HepG2 (cell line): ENCODE results near the gene RNF222. TPM values are rescaled to one million over a fixed set of nuclear protein-coding genes. Genes with fewer than 3 reads are reported as not detected.

Experiments
- ATAC-seq: fragments of 200-7000 bp; cut with Tn5 transposase; 3 replicates; pipeline ENCODE4 v1.9.1; 2020; ENCODE audit warnings: mild to moderate bottlenecking, moderate library complexity
- BruUV-seq: library from RNA; stranded (reverse); fragments of 400-500 nt; replicated peaks from 2 replicates; lab custom pipeline; 2021; lab: Mats Ljungman, UMichigan
- CTCF ChIA-PET: fragments of 300-600 bp; formaldehyde crosslinking; extraction: SDS; loops from one replicate; lab custom pipeline; 2021; ENCODE audit warnings: low total read pairs, inconsistent platforms, low intra/inter-chr PET ratio; lab: Yijun Ruan, JAX
- POLR2A ChIA-PET: fragments of 350-600 bp; sonication (Branson Sonifier 250); formaldehyde crosslinking; loops from one replicate; lab custom pipeline; 2020; ENCODE audit warnings: antibody characterized with exemption, inconsistent platforms; lab: Yijun Ruan, JAX
- DNase-seq: peaks from one replicate; pipeline ENCODE4 v3.0.0-alpha.2; 2015; ENCODE audit warnings: low spot score
- FAIRE-seq: peaks from 3 replicates; lab custom pipeline; 2011; peaks lifted over from hg19 to GRCh38; lab: Jason Lieb, UNC
- H2AFZ ChIP-seq: one replicate; pipeline ENCODE4 v1.6.1; 2011; ENCODE audit warnings: low read length, inconsistent platforms
- H3K27ac ChIP-seq: fragments of 300-600 bp; 3 replicates; pipeline ENCODE4 v1.8.0; 2011; ENCODE audit warnings: mixed run types, mild to moderate bottlenecking, mixed read lengths, low read length, inconsistent platforms; ENCODE audit not compliant: insufficient read depth; ENCODE audit errors: extremely low read length
- H3K27me3 ChIP-seq, 2 experiments: fragments of 200-600 bp in 1 of 2; 2 replicates in 1 of 2; 3 replicates in 1 of 2; pipeline versions ENCODE4 v1.6.0 to v1.8.0; 2011; ENCODE audit warnings: low read length in 2 of 2, mild to moderate bottlenecking in 2 of 2, moderate library complexity in 2 of 2, inconsistent platforms in 1 of 2; ENCODE audit not compliant: insufficient read depth in 2 of 2, control insufficient read depth in 1 of 2
- H3K36me3 ChIP-seq, 2 experiments: fragments of 200-600 bp in 1 of 2; replicated peaks in 1 of 2; 2 replicates in 1 of 2; 3 replicates in 1 of 2; pipeline versions ENCODE4 v1.5.1 to v1.8.0; 2011; ENCODE audit warnings: low read length in 2 of 2, inconsistent platforms in 1 of 2; ENCODE audit not compliant: insufficient read depth in 2 of 2, control insufficient read depth in 1 of 2
- H3K4me1 ChIP-seq: 2 replicates; pipeline ENCODE4 v1.5.1; 2012; ENCODE audit warnings: low read length, inconsistent platforms; ENCODE audit not compliant: insufficient read depth
- H3K4me2 ChIP-seq: 2 replicates; pipeline ENCODE4 v1.6.0; 2011; ENCODE audit warnings: low read depth, low read length, inconsistent platforms
- H3K4me3 ChIP-seq, 3 experiments: fragments of 200-600 bp in 1 of 3; sonication (generic), shearing (Covaris generic) in 1 of 3; replicated peaks in 1 of 3; 2 replicates each; pipeline ENCODE4 v1.5.1; 2011 to 2016; ENCODE audit warnings: low read length in 3 of 3, inconsistent platforms in 2 of 3, low read depth in 2 of 3, mild to moderate bottlenecking in 2 of 3, control low read depth in 1 of 3, mixed read lengths in 1 of 3; ENCODE audit not compliant: insufficient read depth in 1 of 3
- H3K79me2 ChIP-seq: one replicate; pipeline ENCODE4 v1.6.1; 2011; ENCODE audit warnings: low read length, inconsistent platforms; ENCODE audit not compliant: insufficient read depth
- H3K9ac ChIP-seq: 2 replicates; pipeline ENCODE4 v1.6.0; 2011; ENCODE audit warnings: mild to moderate bottlenecking, low read depth, low read length, inconsistent platforms; ENCODE audit not compliant: insufficient read depth
- H3K9me3 ChIP-seq: 2 replicates; pipeline ENCODE4 v1.5.1; 2012; ENCODE audit warnings: mild to moderate bottlenecking, low read length
- H4K20me1 ChIP-seq: 2 replicates; pipeline ENCODE4 v1.6.0; 2011; ENCODE audit warnings: inconsistent platforms, mild to moderate bottlenecking, low read length, moderate library complexity; ENCODE audit not compliant: insufficient read depth
- ESRRA ChIP-seq: sonication (generic); formaldehyde crosslinking; IDR thresholded peaks from 2 replicates; pipeline ENCODE4 v1.5.1; 2020; ENCODE audit warnings: mild to moderate bottlenecking, low read depth, missing genetic modification reagents
- NCOA5 ChIP-seq: sonication (generic); formaldehyde crosslinking; IDR thresholded peaks from 2 replicates; pipeline ENCODE4 v1.4.0; 2020; ENCODE audit warnings: missing genetic modification reagents
- ZNF24 ChIP-seq: fragments of 450-650 bp; IDR thresholded peaks from 2 replicates; pipeline ENCODE4 v1.6.1; 2017; ENCODE audit warnings: antibody characterized with exemption, mild to moderate bottlenecking
- ZNF329 ChIP-seq: sonication (generic); formaldehyde crosslinking; IDR thresholded peaks from 2 replicates; pipeline ENCODE4 v1.9.0; 2021; ENCODE audit warnings: low read depth, mild to moderate bottlenecking, missing genetic modification reagents
- ZNF383 ChIP-seq: sonication (generic); formaldehyde crosslinking; IDR thresholded peaks from 2 replicates; pipeline ENCODE4 v1.4.0; 2020; ENCODE audit warnings: missing genetic modification reagents, mild to moderate bottlenecking, borderline replicate concordance
- ZNF451 ChIP-seq: sonication (generic); formaldehyde crosslinking; IDR thresholded peaks from 2 replicates; pipeline ENCODE4 v1.5.0; 2020; ENCODE audit warnings: mild to moderate bottlenecking, missing genetic modification reagents
- ZNF570 ChIP-seq: sonication (generic); formaldehyde crosslinking; IDR thresholded peaks from 2 replicates; pipeline ENCODE4 v1.4.0; 2020; ENCODE audit warnings: mild to moderate bottlenecking, missing genetic modification reagents, borderline replicate concordance
- ZNF737 ChIP-seq: sonication (generic); formaldehyde crosslinking; IDR thresholded peaks from 2 replicates; pipeline ENCODE4 v1.5.0; 2020; ENCODE audit warnings: missing genetic modification reagents, mild to moderate bottlenecking, borderline replicate concordance
- whole genome bisulfite sequencing: methylation state at CpG from one replicate; pipeline ENCODE4 v1.1.6; 2017; ENCODE audit warnings: low lambda C conversion rate; 5-methylcytosine and 5-hydroxymethylcytosine counted together
- in situ Hi-C: cut with HindIII; loops from 2 replicates; pipeline ENCODE4 v1.10.0; 2017; ENCODE audit warnings: low pct_unique_long_range_greater_than_20kb; ENCODE audit not compliant: extremely low pct_ligation_motif_present
- intact Hi-C: fragments of 100-400 bp; cut with micrococcal nuclease; formaldehyde crosslinking; loops from one replicate; pipeline ENCODE4 v1.10.0; 2022; ENCODE audit not compliant: unreplicated experiment
- polyA plus RNA-seq, 8 experiments: library from polyadenylated mRNA; depleted of rRNA in 3 of 8; stranded (reverse) in 7 of 8; unstranded in 1 of 8; fragments of >200 nt; fragmentation: Illumina TruSeq in 4 of 8; extraction: Trizol in 4 of 8; gene quantifications; 2 replicates each; pipeline versions ENCODE4 v1.2.1 to v1.2.3, GENCODE V29; 2011 to 2016; ENCODE audit warnings: low read depth in 4 of 8, missing spikeins in 1 of 8, mixed read lengths in 1 of 8; ENCODE audit not compliant: insufficient read depth in 1 of 8
- total RNA-seq, 5 experiments: library from RNA; depleted of rRNA; stranded (reverse); fragments of >200 nt; fragmentation: Illumina TruSeq; extraction: Trizol; gene quantifications; 2 replicates each; pipeline ENCODE4 v1.2.3, GENCODE V29; 2016; ENCODE audit warnings: low read depth in 1 of 5
- TF ChIP-seq, protein P1 (sequence below): sonication (generic); formaldehyde crosslinking; IDR thresholded peaks from 2 replicates; pipeline ENCODE4 v1.4.0; 2020; ENCODE audit warnings: mild to moderate bottlenecking, missing genetic modification reagents, borderline replicate concordance

RNF222 gene
- total and polyA plus RNA-seq, 2 of the 13 experiments (the other 11 are each of a cell fraction or from before 2014, with no cell fraction given), result not detected

DNA sequence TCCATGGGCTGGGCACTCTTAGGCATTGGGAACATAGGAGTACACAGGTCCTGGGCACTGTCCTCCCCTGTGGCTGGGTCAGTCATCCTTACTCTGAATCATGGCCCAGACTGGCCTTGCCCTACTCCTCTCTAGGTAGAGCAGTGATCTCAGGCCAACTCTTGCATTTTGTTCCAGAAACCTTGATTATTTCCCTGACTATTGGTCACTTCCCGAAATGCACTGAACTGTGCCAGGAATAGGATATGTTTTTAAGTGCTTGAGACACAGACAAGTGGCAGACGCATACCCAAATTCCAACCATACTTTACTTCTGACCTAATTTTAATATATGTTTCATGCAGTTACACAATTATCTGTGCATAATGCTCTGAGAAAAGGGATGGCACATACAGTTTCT lies 31.4 kb downstream of the RNF222 start (continued):
- TF ChIP-seq, protein P1, sequence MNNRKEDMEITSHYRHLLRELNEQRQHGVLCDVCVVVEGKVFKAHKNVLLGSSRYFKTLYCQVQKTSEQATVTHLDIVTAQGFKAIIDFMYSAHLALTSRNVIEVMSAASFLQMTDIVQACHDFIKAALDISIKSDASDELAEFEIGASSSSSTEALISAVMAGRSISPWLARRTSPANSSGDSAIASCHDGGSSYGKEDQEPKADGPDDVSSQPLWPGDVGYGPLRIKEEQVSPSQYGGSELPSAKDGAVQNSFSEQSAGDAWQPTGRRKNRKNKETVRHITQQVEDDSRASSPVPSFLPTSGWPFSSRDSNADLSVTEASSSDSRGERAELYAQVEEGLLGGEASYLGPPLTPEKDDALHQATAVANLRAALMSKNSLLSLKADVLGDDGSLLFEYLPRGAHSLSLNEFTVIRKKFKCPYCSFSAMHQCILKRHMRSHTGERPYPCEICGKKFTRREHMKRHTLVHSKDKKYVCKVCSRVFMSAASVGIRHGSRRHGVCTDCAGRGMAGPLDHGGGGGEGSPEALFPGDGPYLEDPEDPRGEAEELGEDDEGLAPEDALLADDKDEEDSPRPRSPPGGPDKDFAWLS (CRISPR knock-in tag), result no peak
- TF ChIP-seq NCOA5 (no peak), ZNF24 (no peak), ESRRA (CRISPR knock-in tag) (no peak)
- TF ChIP-seq, all 625 proteins: peak for 0

GRCh38 chr17:8365143-8365542 lies 32.5 kb downstream of the RNF222 start:
- H3K4me3 ChIP-seq, result no peak overlapping the region
- H3K27me3 ChIP-seq, result no peaks in the 10 kb centered on the region
- CTCF ChIA-PET, result no interaction called here
- peaks cover 2 to 9% of the 10 kb centered on the region in 2 experiments; a peak in 3 of 5 replicates for H3K36me3 ChIP-seq
- TF ChIP-seq ZNF451 (CRISPR knock-in tag) (no peak), ZNF570 (CRISPR knock-in tag) (no peak), ZNF383 (CRISPR knock-in tag) (no peak), ZNF737 (no peak), ZNF329 (no peak)
- TF ChIP-seq, all 625 proteins: peak for 0
- 94% methylated on average over 1 of the region's 1 CpG for WGBS
- no peak overlapping the region for H3K9ac ChIP-seq
- H3K79me2 ChIP-seq, result no peaks in the 10 kb centered on the region
- in situ Hi-C loops, result no loop called here
- ATAC-seq, result no peak
- FAIRE-seq, result no peak
- H3K9me3 ChIP-seq, result no peaks in the 10 kb centered on the region
- no TSS peak for BruUV-seq
- no peak for DNase-seq
- no peak overlapping the region for H3K27ac ChIP-seq
- H2AFZ ChIP-seq, result no peak overlapping the region
- POLR2A ChIA-PET, result no interaction called here
- 0 out of 2 replicates have a peak, but pooled peaks cover 11% of the 10 kb centered on the region for H3K4me1 ChIP-seq
- intact Hi-C loops, result no loop called here
- H3K4me2 ChIP-seq, result no peak overlapping the region
- no peaks in the 10 kb centered on the region for H4K20me1 ChIP-seq
